Measurements from ENCODE around the gene VIPR2.
"Not testable (repeated sequence)": the region's sequence is repeated elsewhere in the genome, so short reads cannot be mapped to it uniquely, and the experiment has no call there.

The VIPR2 gene

DNA sequence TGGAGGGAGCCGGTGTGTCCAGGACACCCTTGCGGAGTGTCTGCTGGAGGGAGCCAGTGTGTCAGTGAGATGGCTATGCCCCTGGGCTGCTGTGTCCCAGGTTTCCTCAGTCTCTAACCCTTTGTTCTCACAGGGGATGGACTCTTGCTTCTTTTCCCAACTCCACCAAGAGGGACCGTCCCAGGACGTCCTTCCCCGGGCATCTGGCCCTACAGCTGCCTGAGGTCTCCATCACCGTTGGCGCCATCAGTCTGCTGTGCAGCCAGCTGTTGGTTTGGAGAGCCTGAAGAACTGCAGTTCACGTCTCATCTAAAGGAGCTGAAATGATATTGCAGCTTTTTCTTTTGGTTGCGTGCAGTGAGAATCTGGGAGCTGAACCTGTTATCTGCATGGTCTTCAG is 136.2 kb downstream of the VIPR2 start:
- no peak for DNase-seq (ENCODE audit: low read depth)

- DNase-seq (ENCODE audit: low read depth): no peak
Observed at GRCh38 chr7:159007996-159008389, 136.7 kb downstream of the VIPR2 start.

DNA sequence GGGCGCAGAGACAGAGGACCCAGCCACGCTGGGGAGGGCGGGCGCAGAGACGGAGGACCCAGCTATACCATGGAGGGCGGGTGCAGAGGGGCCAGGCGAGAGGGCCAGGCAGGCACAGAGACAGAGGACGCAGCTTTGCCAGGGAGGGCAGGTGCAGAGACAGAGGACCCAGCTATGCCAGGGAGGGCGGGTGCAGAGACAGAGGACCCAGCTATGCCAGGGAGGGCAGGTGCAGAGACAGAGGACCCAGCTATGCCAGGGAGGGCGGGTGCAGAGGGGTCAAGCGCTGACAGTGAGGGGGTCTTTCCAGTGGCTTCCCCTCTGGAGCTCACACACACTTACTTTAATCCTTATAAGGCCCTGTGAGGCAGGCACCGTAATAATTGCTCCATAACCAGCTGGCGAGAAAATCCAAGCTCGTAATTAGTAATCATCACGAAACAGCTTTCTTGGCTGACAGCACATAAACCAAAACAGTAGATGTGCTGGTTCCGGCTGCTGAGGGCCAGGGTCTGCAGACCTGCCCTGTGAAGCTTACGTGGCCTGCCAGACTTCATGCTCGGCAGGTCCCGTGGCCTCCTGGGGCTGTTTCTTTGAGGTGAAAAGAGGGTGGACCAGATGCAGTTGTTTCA is 137.2 kb downstream of the VIPR2 start:
- no peak for DNase-seq (ENCODE audit: low read depth)

DNA sequence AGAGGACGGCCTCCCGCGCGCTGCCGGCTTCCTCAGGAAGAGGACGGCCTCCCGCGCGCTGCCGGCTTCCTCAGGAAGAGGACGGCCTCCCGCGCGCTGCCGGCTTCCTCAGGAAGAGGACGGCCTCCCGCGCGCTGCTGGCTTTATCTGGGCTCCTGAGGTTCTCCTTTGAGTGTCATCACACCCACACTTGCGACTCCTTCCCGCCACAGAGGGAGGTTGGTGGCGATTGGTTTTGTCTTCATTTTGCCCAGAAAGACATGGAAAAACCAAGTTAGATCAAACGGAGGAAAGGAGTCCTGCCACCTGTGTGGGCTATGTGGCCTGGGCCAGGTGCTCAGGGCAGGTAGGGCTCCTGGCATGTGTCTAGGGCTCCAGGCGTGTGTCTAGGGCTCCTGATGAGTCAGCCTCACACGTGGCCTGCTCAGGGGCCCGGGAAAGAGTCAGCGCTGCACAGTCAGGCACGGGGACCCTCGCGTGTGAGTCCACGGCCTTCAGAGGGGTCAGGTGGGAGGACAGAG is 138.0 kb downstream of the VIPR2 start:
- no peak for DNase-seq (ENCODE audit: low read depth)

DNA sequence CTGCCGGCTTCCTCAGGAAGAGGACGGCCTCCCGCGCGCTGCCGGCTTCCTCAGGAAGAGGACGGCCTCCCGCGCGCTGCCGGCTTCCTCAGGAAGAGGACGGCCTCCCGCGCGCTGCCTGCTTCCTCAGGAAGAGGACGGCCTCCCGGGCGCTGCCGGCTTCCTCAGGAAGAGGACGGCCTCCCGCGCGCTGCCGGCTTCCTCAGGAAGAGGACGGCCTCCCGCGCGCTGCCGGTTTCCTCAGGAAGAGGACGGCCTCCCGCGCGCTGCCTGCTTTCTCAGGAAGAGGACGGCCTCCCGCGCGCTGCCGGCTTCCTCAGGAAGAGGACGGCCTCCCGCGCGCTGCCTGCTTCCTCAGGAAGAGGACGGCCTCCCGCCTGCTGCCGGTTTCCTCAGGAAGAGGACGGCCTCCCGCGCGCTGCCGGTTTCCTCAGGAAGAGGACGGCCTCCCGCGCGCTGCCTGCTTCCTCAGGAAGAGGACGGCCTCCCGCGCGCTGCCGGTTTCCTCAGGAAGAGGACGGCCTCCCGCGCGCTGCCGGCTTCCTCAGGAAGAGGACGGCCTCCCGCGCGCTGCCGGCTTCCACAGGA is 138.6 kb downstream of the VIPR2 start:
- not testable (repeated sequence) for DNase-seq (ENCODE audit: low read depth)

GRCh38 chr7:159005618-159006017 is 139.0 kb downstream of the VIPR2 start:
- no peak for DNase-seq (ENCODE audit: low read depth)

- DNase-seq (ENCODE audit: low read depth): no peak
Observed at GRCh38 chr7:159004411-159004810, 140.3 kb downstream of the VIPR2 start.

DNA sequence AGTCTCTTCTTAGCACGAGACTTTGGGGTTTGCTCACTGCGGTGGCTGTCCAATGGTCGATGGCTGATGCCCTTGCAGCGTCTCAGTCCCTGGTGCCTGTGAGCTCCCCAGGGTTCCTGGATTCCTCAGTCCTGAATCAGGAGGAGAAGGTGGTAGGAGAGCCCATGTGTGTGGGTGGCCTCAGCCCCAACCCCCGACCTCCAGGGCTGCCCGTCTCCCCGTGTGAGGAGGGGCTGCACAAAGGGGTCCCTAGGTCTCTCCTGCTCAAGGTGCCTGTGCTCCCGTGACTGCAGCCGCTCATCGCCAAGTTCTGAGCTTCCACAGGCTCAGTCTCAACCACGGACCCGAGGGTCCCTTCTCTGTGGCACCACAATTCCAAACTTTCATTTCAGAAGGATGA is 142.9 kb downstream of the VIPR2 start:
- no peak for DNase-seq (ENCODE audit: low read depth)

DNA sequence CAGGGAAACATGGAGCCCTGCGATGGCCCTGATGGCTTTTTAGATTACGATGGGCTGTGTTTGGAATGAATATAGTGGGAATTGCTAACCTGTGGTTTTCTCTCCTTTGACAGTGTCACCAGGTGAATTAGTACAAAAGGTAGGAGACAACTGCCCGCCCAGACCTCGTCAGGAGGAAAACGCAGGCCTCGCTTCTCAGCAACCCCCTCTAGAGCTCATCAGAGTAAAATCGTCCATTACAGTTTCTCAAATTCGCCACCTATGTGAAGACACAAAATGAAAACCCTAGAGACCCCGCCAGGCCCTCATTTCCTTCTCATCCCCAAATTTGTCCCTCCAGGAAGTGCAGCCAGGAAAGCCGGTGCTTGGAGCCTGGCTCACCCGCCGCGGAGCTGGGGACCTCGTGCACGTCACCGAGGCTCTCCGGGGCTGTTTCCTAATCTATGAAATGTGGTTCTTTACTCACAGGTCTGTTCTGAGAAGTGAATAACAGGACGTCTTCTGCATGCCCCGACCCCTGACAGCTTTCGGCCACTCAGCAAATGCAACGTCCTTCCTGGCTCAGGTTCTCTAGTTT is 143.7 kb downstream of the VIPR2 start:
- DNase-seq (ENCODE audit: low read depth): no peak

- no peak for DNase-seq (ENCODE audit: low read depth)
Observed at GRCh38 chr7:159000070-159000469, 144.6 kb downstream of the VIPR2 start.

DNA sequence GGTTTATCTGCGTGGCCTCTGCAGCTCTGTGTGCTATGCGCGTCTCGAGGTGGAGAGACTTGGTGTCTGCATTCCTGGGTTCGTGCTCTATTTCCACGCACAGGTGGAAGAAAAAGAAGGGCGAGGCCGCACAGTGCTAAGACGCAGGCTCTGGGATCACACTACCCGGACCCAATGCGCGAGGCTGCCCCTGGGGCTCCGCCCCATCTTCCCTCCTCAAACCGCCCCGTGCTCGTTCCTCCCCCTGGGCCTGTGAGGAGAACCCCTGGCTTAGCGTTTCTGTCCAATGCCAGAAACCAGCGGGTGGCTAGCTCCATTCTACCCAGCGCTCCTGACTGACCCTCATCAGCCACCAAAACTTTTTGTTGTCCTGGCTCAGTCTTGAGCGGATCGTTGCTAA is 145.2 kb downstream of the VIPR2 start:
- DNase-seq (ENCODE audit: low read depth): no peak

DNA sequence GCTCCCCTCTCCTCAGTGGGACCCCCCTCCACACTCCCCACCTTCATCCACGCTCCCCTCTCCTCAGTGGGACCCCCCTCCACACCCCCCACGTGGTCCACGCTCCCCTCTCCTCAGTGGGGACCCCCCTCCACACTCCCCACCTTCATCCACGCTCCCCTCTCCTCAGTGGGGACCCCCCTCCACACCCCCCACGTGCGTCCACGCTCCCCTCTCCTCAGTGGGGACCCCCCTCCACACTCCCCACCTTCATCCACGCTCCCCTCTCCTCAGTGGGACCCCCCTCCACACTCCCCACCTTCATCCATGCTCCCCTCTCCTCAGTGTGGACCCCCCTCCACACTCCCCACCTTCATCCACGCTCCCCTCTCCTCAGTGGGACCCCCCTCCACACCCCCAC is 146.4 kb downstream of the VIPR2 start:
- DNase-seq (ENCODE audit: low read depth): not testable (repeated sequence)

GRCh38 chr7:158997471-158997870 is 147.2 kb downstream of the VIPR2 start:
- no peak for DNase-seq (ENCODE audit: low read depth)

DNA sequence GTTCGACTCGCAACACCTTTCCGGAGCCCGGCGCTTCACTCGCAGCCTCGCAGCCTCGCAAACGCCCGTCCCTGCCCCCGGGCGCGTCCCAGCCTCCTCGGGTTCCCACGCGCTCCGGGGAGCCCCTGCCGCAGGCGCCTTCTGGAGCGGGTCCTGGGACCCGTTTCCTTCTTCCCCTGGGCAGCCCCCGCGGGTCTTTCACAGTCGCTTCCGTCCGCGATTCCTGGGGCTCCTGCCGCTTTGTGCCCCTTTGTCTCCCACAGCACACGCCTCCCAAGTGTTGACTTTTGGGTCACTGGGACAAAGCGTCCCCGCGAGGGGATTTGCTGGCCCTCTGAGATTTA is 147.6 kb downstream of the VIPR2 start:
- no peak for DNase-seq (ENCODE audit: low read depth)

- no peak for DNase-seq (ENCODE audit: low read depth)
Observed at GRCh38 chr7:158996214-158997109, 148.2 kb downstream of the VIPR2 start.

DNA sequence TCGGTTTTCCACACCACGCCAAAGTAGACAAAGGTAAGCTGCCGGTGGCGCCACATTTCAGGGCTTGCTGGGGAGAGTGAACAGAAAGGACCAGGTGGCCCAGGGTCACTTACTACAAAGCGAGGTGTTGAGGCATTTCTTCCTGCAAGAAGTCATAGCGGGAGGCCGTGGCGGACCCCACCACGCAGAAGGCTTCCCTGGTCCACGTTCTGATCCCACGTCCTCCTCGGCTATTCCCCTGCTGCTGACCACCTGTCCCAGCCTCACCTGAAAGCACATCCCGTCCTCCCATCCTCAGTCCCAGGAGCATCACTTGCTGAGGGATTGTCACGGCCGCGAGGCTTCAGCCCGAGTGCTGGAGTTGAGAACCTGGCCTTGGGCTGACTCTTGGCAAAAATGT is 149.2 kb downstream of the VIPR2 start:
- no peak for DNase-seq (ENCODE audit: low read depth)

- no peak for DNase-seq (ENCODE audit: low read depth)
Observed at GRCh38 chr7:158994687-158995086, 150.0 kb downstream of the VIPR2 start.

- DNase-seq (ENCODE audit: low read depth): no peak
Observed at GRCh38 chr7:158993591-158993990, 151.1 kb downstream of the VIPR2 start.

DNA sequence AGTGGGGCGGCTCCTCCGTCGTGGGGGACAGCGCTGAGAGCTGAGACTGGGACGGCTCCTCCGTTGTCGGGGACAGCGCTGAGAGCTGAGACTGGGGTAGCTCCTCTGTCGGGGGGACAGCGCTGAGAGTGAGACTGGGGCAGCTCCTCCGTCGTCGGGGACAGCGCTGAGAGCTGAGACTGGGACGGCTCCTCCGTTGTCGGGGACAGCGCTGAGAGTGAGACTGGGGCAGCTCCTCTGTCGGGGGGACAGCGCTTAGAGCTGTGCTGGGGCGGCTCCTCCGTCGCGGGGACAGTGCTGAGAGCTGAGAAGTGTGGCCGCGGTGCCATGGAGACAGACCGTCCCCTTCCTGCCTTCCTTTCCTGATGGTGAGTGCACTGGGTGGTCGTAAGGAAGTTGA is 151.9 kb downstream of the VIPR2 start:
- DNase-seq (ENCODE audit: low read depth): no peak

DNA sequence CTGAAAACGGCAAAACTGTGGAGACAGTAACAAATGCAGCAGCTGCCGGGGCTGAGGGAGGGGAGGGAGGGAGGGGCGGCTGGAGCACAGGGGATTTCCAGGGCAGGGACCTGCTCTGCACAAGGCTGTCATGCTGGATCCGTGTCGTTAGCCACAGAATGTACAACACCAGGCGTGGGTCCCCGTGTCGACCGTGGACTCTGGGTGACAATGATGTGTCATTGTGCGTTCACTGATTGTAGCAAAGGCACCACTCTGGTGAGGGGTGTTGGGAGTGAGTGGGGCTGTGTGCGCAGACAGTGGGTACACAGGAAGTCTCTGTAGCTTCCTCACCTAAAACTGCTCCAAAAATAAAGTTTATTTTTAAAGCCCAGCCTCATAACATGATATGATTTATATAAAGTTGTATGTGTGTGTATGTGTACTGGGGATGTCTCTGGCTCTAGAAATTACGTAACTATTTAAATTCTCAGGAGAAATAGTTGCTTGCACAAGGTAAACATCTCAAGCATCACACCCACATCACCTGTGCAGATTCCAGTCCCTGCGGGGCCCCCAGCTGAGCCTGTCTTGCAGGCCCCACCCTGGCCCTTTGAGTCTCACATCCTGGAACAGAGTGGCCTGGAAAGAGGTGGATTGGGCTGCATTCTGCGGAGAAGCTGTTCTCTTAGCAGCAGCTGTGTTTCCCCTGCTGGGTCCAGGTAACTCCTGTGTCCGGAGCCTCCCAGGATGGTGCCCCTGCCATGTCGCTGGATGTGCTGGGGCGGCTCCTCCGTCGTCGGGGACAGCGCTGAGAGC is 152.6 kb downstream of the VIPR2 start:
- DNase-seq (ENCODE audit: low read depth): no peak

GRCh38 chr7:158988996-158989395 is 155.7 kb downstream of the VIPR2 start:
- no peak for DNase-seq (ENCODE audit: low read depth)

DNA sequence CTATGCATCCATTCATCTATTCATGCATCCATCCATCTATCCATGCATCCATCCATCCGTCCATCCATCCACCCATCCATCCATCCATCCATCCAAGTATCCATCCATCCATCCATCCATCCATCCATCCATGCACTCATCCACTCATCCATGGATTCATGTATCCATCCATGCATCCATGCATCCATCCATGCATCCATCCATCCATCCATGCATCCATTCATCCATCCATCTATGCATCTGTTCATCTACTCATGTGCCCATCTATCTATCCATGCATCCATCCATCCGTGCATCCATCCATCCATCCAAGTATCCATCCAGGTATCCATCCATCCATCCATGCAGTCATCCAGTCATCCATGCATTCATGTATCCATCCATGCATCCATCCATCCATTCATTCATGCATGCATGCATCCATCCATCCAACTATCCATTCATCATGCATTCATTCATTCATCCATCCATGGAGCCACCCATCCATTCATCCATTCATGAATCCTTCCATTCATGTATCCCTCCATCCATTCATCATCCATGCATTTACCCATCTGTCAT is 156.3 kb downstream of the VIPR2 start:
- no peak for DNase-seq (ENCODE audit: low read depth)

Data from stimulated activated CD8-positive, alpha-beta memory T cell treated with anti-CD3 and anti-CD28 coated beads, Interleukin-4, amount 100 ng/mL, for 24 hours (primary cell).